Activated CD4-positive, alpha-beta T cell treated with anti-CD3 and anti-CD28 coated beads, Interleukin-2, amount 10 ng/mL, durations not matched to agents 7 days and 5 days (primary cell): Measurements from ENCODE around the gene TERF2IP. TPM values are rescaled to one million over a fixed set of nuclear protein-coding genes. Genes with fewer than 3 reads are reported as not detected.

Source experiments
- CTCF ChIA-PET: fragments of 350-600 bp; sonication (Branson Sonifier 250); formaldehyde crosslinking; loops from one replicate; lab custom pipeline; 2021; ENCODE audit warnings: antibody characterized with exemption; lab: Charles Lee
- POLR2A ChIA-PET: fragments of 350-600 bp; sonication (Branson Sonifier 250); formaldehyde crosslinking; loops from one replicate; lab custom pipeline; 2021; ENCODE audit warnings: antibody characterized with exemption; lab: Charles Lee
- DNase-seq: peaks from one replicate; pipeline ENCODE4 v3.0.0-alpha.2; 2020
- H3K27ac Mint-ChIP-seq: one replicate; pipeline ENCODE4 v1.8.0; 2021; ENCODE audit warnings: mild to moderate bottlenecking, moderate library complexity, mixed read lengths
- H3K27me3 Mint-ChIP-seq: one replicate; pipeline ENCODE4 v1.8.0; 2021; ENCODE audit warnings: mixed read lengths
- H3K36me3 Mint-ChIP-seq: one replicate; pipeline ENCODE4 v1.8.0; 2021; ENCODE audit warnings: low read depth, mixed read lengths
- H3K4me1 Mint-ChIP-seq: one replicate; pipeline ENCODE4 v1.8.0; 2021; ENCODE audit warnings: mixed read lengths
- H3K4me3 Mint-ChIP-seq: one replicate; pipeline ENCODE4 v1.8.0; 2021; ENCODE audit warnings: mild to moderate bottlenecking, moderate library complexity, mixed read lengths
- H3K9me3 Mint-ChIP-seq: one replicate; pipeline ENCODE4 v1.8.0; 2021; ENCODE audit warnings: mixed read lengths
- total RNA-seq, 2 experiments: library from RNA; stranded (reverse); gene quantifications; one replicate each; pipeline ENCODE4 v1.2.3, GENCODE V29; 2021

Gene TERF2IP
- total RNA-seq, 2 experiments from 2014 or later = 69.2 to 70.1 TPM

DNA sequence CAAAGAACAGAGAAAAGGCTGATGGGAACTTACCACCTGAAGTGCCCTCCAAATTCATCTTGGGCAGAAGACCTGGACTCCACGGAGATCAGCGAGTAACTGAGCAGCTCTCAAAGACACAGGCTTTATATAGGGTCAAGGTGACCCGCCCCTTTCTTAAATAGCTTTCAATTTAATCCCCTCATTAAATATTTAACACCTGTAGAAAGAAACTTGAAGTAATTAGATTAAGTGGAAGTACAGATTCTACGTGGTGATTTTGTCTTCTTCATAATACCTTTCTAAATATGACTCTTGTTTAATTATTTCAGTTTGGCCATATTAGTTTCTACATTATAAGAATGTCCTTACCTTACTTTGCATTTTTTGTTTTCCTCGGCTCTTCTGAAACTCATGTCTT is 53.8 kb downstream of the TERF2IP start, which contains the start of gene DUXB:
Gene DUXB, minus strand, starts transcription at position 101 of the 400 bp plus-strand sequence. Its CDS starts 43 bp downstream, at position 58.
- ChIA-PET CTCF (no interaction called here), POLR2A (no interaction called here)
- Mint-ChIP-seq H3K4me3 (no peak within 1 kb of the TSS), H3K4me1 (no peaks in the 10 kb centered on the region), H3K36me3 (no peaks in the 10 kb centered on the region), H3K27me3 (no peaks in the 10 kb centered on the region), H3K27ac (no peak within 1 kb of the TSS), H3K9me3 (no peaks in the 10 kb centered on the region)
- no peak for DNase-seq

DNA sequence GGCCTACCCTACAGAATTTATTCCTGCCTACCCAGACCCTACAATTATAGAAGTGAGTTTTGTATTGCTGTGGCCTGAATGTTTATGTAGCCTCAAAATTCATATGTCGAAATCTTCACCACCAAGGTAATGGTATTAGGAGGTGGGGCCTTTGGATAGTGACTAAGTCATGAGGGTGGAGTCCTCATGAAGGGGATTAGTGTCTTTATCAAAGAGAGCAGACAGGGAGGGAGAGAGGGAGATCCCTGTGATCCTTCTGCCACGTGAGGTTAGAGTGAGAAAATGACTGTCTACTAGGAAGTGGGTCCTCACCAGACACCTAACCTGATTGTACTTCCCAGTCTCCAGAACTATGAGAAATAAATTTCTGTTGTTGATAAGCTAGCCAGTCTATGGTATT is 54.7 kb downstream of the TERF2IP start:
- POLR2A ChIA-PET = no interaction called here
- no peaks in the 10 kb centered on the region for H3K36me3 Mint-ChIP-seq
- H3K4me3 Mint-ChIP-seq = no peak overlapping the region
- DNase-seq = no peak
- no peak overlapping the region for H3K27ac Mint-ChIP-seq
- peaks cover 2% of the 10 kb centered on the region for H3K9me3 Mint-ChIP-seq
- no peaks in the 10 kb centered on the region for H3K4me1 Mint-ChIP-seq
- H3K27me3 Mint-ChIP-seq = no peaks in the 10 kb centered on the region
- CTCF ChIA-PET = no interaction called here

DNA sequence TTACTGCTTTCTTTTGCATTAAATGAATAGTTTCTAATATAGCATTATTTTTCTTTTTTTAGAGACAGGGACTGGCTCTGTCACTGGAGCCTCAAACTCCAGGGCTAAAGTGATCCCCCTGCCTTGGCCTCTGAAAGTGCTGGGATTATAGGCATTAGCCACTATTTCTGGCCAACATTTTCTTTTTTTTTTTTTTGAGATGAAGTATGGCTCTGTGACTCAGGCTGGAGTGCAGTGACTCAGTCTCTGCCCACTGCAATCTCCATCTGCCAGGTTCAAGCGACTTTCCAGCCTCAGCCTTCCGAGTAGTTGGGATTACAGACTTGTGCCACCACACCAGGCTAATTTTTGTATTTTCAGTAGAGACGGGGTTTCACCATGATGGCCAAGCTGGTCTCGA is 55.7 kb downstream of the TERF2IP start:
- no peaks in the 10 kb centered on the region for H3K36me3 Mint-ChIP-seq
- no peak overlapping the region for H3K4me3 Mint-ChIP-seq
- H3K9me3 Mint-ChIP-seq = peaks cover 2% of the 10 kb centered on the region
- no peak overlapping the region for H3K27ac Mint-ChIP-seq
- H3K27me3 Mint-ChIP-seq = no peaks in the 10 kb centered on the region
- ChIA-PET CTCF (no interaction called here), POLR2A (no interaction called here)
- no peaks in the 10 kb centered on the region for H3K4me1 Mint-ChIP-seq
- DNase-seq = no peak

Other genes starting within 250 kb of the TERF2IP start
- 10 to 100 TPM; 42.4 to 43.7 TPM for gene CFDP1, start 214.3 kb upstream of the TERF2IP start, total RNA-seq
- gene TMEM170A, start 183.1 kb upstream of the TERF2IP start, total RNA-seq = 10 to 100 TPM; 35.1 to 36.3 TPM
- gene CHST6, start 152.3 kb upstream of the TERF2IP start, total RNA-seq = not detected
- under 1 TPM in 1 of 2 experiments, not detected in 1; 0.06 TPM for gene CHST5, start 111.7 kb upstream of the TERF2IP start, total RNA-seq
- gene TMEM231, start 91.5 kb upstream of the TERF2IP start, total RNA-seq = 1 to 10 TPM; 1.9 to 2.2 TPM
- gene GABARAPL2, start 81.4 kb upstream of the TERF2IP start, total RNA-seq = 10 to 100 TPM; 60.7 to 66.2 TPM
- 10 to 100 TPM; 60.3 to 66.1 TPM for gene ADAT1, start 24.5 kb upstream of the TERF2IP start, total RNA-seq
- 100 to 1,000 TPM; 185 to 207 TPM for gene KARS1, start 108 bp upstream of the TERF2IP start, total RNA-seq
- not detected for gene CPHXL2, start 29.2 kb downstream of the TERF2IP start, total RNA-seq
- gene DUXB, start 53.7 kb downstream of the TERF2IP start, total RNA-seq = not detected
- gene CPHXL, start 78.7 kb downstream of the TERF2IP start, total RNA-seq = not detected